K562 (cell line): ENCODE measurements around the gene MCCD1. TPM values are rescaled to one million over a fixed set of nuclear protein-coding genes. Genes with fewer than 3 reads are reported as not detected.

Experiments used
- ARID1B ChIP-seq: fragments of 450-650 bp; IDR thresholded peaks from 2 replicates; pipeline ENCODE4 v1.6.1; 2016; ENCODE audit warnings: antibody characterized with exemption, mild to moderate bottlenecking, inconsistent platforms
- ARID2 ChIP-seq: fragments of 450-650 bp; IDR thresholded peaks from 2 replicates; pipeline ENCODE4 v1.6.1; 2017; ENCODE audit warnings: antibody characterized with exemption, mild to moderate bottlenecking
- ATF4 ChIP-seq: fragments of 450-650 bp; formaldehyde crosslinking; IDR thresholded peaks from 2 replicates; pipeline ENCODE4 v1.4.0; 2022; ENCODE audit warnings: mild to moderate bottlenecking, moderate library complexity
- CEBPB ChIP-seq: fragments of 450-650 bp; IDR thresholded peaks from 2 replicates; pipeline ENCODE4 v1.6.1; 2016; ENCODE audit warnings: missing genetic modification characterization, missing compliant biosample characterization
- HMG20A ChIP-seq: fragments of 450-650 bp; formaldehyde crosslinking; conservative IDR thresholded peaks from 2 replicates; pipeline ENCODE4 v1.4.0; 2020; ENCODE audit warnings: mild to moderate bottlenecking, mixed read lengths
- KDM4B ChIP-seq, 2 experiments: fragments of 450-650 bp in 1 of 2; sonication (generic) in 1 of 2; IDR thresholded peaks; 2 replicates each; pipeline ENCODE4 v1.6.1; 2016 to 2017; ENCODE audit warnings: borderline replicate concordance in 2 of 2, antibody characterized with exemption in 1 of 2, low read depth in 1 of 2, mild to moderate bottlenecking in 1 of 2
- LCOR ChIP-seq: sonication (generic); formaldehyde crosslinking; IDR thresholded peaks from 2 replicates; pipeline ENCODE4 v1.8.0; 2022; ENCODE audit warnings: mild to moderate bottlenecking, missing genetic modification reagents
- MAFF ChIP-seq: IDR thresholded peaks from 2 replicates; pipeline ENCODE4 v1.6.1; 2012; ENCODE audit warnings: low read length, improper control_type of control experiment
- MTA1 ChIP-seq: fragments of 450-650 bp; IDR thresholded peaks from 2 replicates; pipeline ENCODE4 v1.6.1; 2017; ENCODE audit warnings: borderline replicate concordance
- NCOA1 ChIP-seq: fragments of 450-650 bp; IDR thresholded peaks from 2 replicates; pipeline ENCODE4 v1.6.1; 2016; ENCODE audit warnings: low read depth
- NCOR1 ChIP-seq: fragments of 450-650 bp; IDR thresholded peaks from 2 replicates; pipeline ENCODE4 v1.6.1; 2016; ENCODE audit warnings: mild to moderate bottlenecking, moderate library complexity
- POLR2H ChIP-seq: IDR thresholded peaks from 2 replicates; pipeline ENCODE4 v1.6.1; 2016; ENCODE audit warnings: missing genetic modification characterization, low read depth, mild to moderate bottlenecking, control low read depth, missing compliant biosample characterization, moderate library complexity
- SMARCE1 ChIP-seq: fragments of 450-650 bp; IDR thresholded peaks from 2 replicates; pipeline ENCODE4 v1.7.1; 2016; ENCODE audit warnings: mild to moderate bottlenecking
- SPI1 ChIP-seq: IDR thresholded peaks from 2 replicates; pipeline ENCODE4 v1.6.1; 2011; ENCODE audit warnings: low read depth, low read length, control low read depth, borderline replicate concordance
- U2AF2 ChIP-seq: fragments of 200-400 bp; formaldehyde crosslinking; optimal IDR thresholded peaks from 2 replicates; pipeline ENCODE3; 2017; ENCODE audit warnings: low read depth, mild to moderate bottlenecking, low read length
- ZBTB2 ChIP-seq: fragments of 450-650 bp; IDR thresholded peaks from 2 replicates; pipeline ENCODE4 v1.6.1; 2016; ENCODE audit warnings: antibody characterized with exemption
- ZBTB33 ChIP-seq: sonication (generic); formaldehyde crosslinking; IDR thresholded peaks from 2 replicates; pipeline ENCODE4 v1.8.1; 2023; ENCODE audit warnings: mild to moderate bottlenecking, missing genetic modification reagents
- polyA plus RNA-seq, 8 experiments: library from polyadenylated mRNA; depleted of rRNA in 4 of 8; stranded (reverse) in 5 of 8; unstranded in 3 of 8; fragments of >200 nt; fragmentation: Nextera tagmentation in 2 of 8; fragmentation: Illumina TruSeq in 1 of 8; extraction: Ambion mirVana in 2 of 8; extraction: Trizol in 1 of 8; gene quantifications; 2 replicates each; pipeline versions ENCODE4 v1.2.1 to v1.2.3, GENCODE V29; 2011 to 2014; ENCODE audit warnings: inconsistent platforms in 1 of 8, missing spikeins in 1 of 8
- total RNA-seq, 7 experiments: library from RNA; depleted of rRNA in 6 of 7; stranded (reverse); fragments of >200 nt in 6 of 7; fragmentation: Illumina TruSeq in 2 of 7; extraction: Trizol in 2 of 7; gene quantifications; 2 replicates each; pipeline versions ENCODE4 v1.2.1 to v1.2.3, GENCODE V29; 2011 to 2021; ENCODE audit warnings: low replicate concordance in 1 of 7
- TF ChIP-seq, protein P1 (sequence below), 2 experiments: fragments of 450-650 bp; IDR thresholded peaks; 2 replicates each; pipeline ENCODE4 v1.6.1; 2018; ENCODE audit warnings: mild to moderate bottlenecking in 2 of 2, low read depth in 1 of 2; ENCODE audit not compliant: partially characterized antibody in 2 of 2

The MCCD1 gene
- total and polyA plus RNA-seq, 9 of the 15 experiments (the other 6 are each of a cell fraction or from before 2014, with no cell fraction given): not detected

- TF ChIP-seq, protein P1, sequence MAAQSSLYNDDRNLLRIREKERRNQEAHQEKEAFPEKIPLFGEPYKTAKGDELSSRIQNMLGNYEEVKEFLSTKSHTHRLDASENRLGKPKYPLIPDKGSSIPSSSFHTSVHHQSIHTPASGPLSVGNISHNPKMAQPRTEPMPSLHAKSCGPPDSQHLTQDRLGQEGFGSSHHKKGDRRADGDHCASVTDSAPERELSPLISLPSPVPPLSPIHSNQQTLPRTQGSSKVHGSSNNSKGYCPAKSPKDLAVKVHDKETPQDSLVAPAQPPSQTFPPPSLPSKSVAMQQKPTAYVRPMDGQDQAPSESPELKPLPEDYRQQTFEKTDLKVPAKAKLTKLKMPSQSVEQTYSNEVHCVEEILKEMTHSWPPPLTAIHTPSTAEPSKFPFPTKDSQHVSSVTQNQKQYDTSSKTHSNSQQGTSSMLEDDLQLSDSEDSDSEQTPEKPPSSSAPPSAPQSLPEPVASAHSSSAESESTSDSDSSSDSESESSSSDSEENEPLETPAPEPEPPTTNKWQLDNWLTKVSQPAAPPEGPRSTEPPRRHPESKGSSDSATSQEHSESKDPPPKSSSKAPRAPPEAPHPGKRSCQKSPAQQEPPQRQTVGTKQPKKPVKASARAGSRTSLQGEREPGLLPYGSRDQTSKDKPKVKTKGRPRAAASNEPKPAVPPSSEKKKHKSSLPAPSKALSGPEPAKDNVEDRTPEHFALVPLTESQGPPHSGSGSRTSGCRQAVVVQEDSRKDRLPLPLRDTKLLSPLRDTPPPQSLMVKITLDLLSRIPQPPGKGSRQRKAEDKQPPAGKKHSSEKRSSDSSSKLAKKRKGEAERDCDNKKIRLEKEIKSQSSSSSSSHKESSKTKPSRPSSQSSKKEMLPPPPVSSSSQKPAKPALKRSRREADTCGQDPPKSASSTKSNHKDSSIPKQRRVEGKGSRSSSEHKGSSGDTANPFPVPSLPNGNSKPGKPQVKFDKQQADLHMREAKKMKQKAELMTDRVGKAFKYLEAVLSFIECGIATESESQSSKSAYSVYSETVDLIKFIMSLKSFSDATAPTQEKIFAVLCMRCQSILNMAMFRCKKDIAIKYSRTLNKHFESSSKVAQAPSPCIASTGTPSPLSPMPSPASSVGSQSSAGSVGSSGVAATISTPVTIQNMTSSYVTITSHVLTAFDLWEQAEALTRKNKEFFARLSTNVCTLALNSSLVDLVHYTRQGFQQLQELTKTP (IDR thresholded peaks at IDR 0.05; ENCODE audit: low read depth in 1 of 2, partially characterized antibody in 2 of 2): peak in 1 of 2 experiments; percentile 38
- peak; percentile 17; the same call in 1 of the 2 replicates for TF ChIP-seq MTA1
- TF ChIP-seq NCOA1: peak; percentile 24; the same call in 1 of the 2 replicates
- peak; percentile 70 for TF ChIP-seq ARID1B
- TF ChIP-seq ARID2: no peak
- peak; percentile 61 for TF ChIP-seq CEBPB (tag)
- no peak for TF ChIP-seq U2AF2
- peak; percentile 81 for TF ChIP-seq ATF4 (CRISPR knock-in tag)
- TF ChIP-seq ZBTB2: no peak
- TF ChIP-seq NCOR1: peak; percentile 68
- peak; percentile 41; the same call in 1 of the 2 replicates for TF ChIP-seq POLR2H (tag)
- TF ChIP-seq MAFF: peak; percentile 53; the same call in 1 of the 2 replicates
- 0 out of 2 replicates have a peak, but pooled peaks have one; percentile 19 for TF ChIP-seq ZBTB33 (CRISPR knock-in tag)
- peak; percentile 86 for TF ChIP-seq SMARCE1
- TF ChIP-seq HMG20A (CRISPR knock-in tag): no peak
- 0 out of 2 replicates have a peak, but pooled peaks have one; percentile 16 for TF ChIP-seq SPI1
- TF ChIP-seq KDM4B (IDR thresholded peaks at IDR 0.05; ENCODE audit: borderline replicate concordance in 2 of 2, low read depth in 1 of 2): peak in 1 of 2 experiments; percentile 78; a peak in 1 of 4 replicates
- peak; percentile 69 for TF ChIP-seq LCOR (CRISPR knock-in tag)
These were observed 30.1 kb downstream of the MCCD1 start (continued) for GRCh38 chr6:31558631-31559500.
